ENCODE data around the gene CYB5RL.
A peak's percentile ranks its signal among the peaks of the same experiment; 100 is the strongest.

CYB5RL gene

GRCh38 chr1:54190526-54190925 lies 9.3 kb downstream of the CYB5RL start:
- Histone ChIP-seq H2AK5ac (ENCODE audit: low read length, severe bottlenecking) (no peak overlapping the region), H2BK12ac (ENCODE audit: low read length in 2 of 2) (no peak overlapping the region), H3K79me1 (replicated peaks; ENCODE audit: low read length, poor library complexity, severe bottlenecking) (no peaks in the 10 kb centered on the region), H3K36me3 (ENCODE audit: control insufficient read depth in 1 of 2, insufficient read depth in 2 of 2, low read depth in 1 of 2, low read length in 2 of 2) (peaks cover 16 to 69% of the 10 kb centered on the region in 2 experiments), H2BK5ac (ENCODE audit: low read depth, low read length, poor library complexity, severe bottlenecking) (no peak overlapping the region), H3K4me2 (ENCODE audit: low read length, poor library complexity, severe bottlenecking) (no peak overlapping the region), H3K4me3 (ENCODE audit: insufficient read depth in 1 of 2, low read depth in 1 of 2, low read length in 2 of 2) (no peak overlapping the region), H3K9me3 (ENCODE audit: control insufficient read depth, low read length) (no peaks in the 10 kb centered on the region), H3K4ac (ENCODE audit: low read depth in 1 of 2, low read length in 2 of 2) (no peak overlapping the region), H3K27ac (ENCODE audit: low read length, poor library complexity, severe bottlenecking) (no peak overlapping the region), H2BK15ac (ENCODE audit: low read depth, poor library complexity, severe bottlenecking) (no peak overlapping the region), H2AFZ (ENCODE audit: low read depth, low read length) (no peak overlapping the region), H2BK120ac (ENCODE audit: low read depth, low read length) (no peak overlapping the region), H3K9ac (ENCODE audit: low read length) (no peak overlapping the region), H3K18ac (ENCODE audit: low read depth in 1 of 2, low read length in 2 of 2) (no peak overlapping the region), H4K91ac (ENCODE audit: low read length) (no peak overlapping the region), H3K14ac (ENCODE audit: low read length in 2 of 2) (no peak overlapping the region), H3K23ac (ENCODE audit: low read length in 2 of 2) (no peak overlapping the region), H4K8ac (ENCODE audit: low read length) (no peak overlapping the region), H3K4me1 (ENCODE audit: control insufficient read depth, insufficient read depth, low read depth, low read length) (no peaks in the 10 kb centered on the region), H3K27me3 (ENCODE audit: control insufficient read depth in 1 of 2, insufficient read depth in 1 of 2, low read length in 2 of 2) (no peaks in the 10 kb centered on the region)
- no peak for DNase-seq
- 96% methylated on average over 9 of the region's 9 CpGs for WGBS

DNA sequence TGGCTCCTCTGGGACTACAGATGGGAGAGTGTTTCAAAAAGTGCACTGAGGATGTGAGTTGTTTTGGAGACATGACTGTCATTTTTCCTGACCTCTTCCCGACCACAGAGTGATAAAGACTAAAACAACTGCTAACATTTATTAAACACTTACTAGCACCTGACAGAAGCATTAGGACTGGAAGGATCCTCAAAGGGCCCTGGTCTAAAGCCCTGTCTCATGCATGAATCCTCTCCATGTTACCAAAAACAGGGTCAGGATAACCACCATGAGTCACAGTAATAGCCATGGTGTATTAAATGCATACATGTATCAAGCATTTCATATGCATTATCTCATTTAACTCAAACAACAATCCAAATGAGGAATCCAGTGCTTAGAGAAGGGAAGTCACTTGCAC lies 11.5 kb downstream of the CYB5RL start:
- H4K91ac ChIP-seq (ENCODE audit: low read length) = no peak overlapping the region
- no peaks in the 10 kb centered on the region for H3K79me1 ChIP-seq (replicated peaks; ENCODE audit: low read length, poor library complexity, severe bottlenecking)
- no peak overlapping the region for H2BK120ac ChIP-seq (ENCODE audit: low read depth, low read length)
- H3K9me3 ChIP-seq (ENCODE audit: control insufficient read depth, low read length) = no peaks in the 10 kb centered on the region
- no peaks in the 10 kb centered on the region for H3K4me1 ChIP-seq (ENCODE audit: control insufficient read depth, insufficient read depth, low read depth, low read length)
- no peak overlapping the region for H2BK12ac ChIP-seq (ENCODE audit: low read length in 2 of 2)
- no peak overlapping the region for H3K9ac ChIP-seq (ENCODE audit: low read length)
- no peak for DNase-seq
- peaks cover 11 to 54% of the 10 kb centered on the region in 2 experiments for H3K36me3 ChIP-seq (ENCODE audit: control insufficient read depth in 1 of 2, insufficient read depth in 2 of 2, low read depth in 1 of 2, low read length in 2 of 2)
- H3K4me2 ChIP-seq (ENCODE audit: low read length, poor library complexity, severe bottlenecking) = no peak overlapping the region
- no peaks in the 10 kb centered on the region for H3K27me3 ChIP-seq (ENCODE audit: control insufficient read depth in 1 of 2, insufficient read depth in 1 of 2, low read length in 2 of 2)
- H2AK5ac ChIP-seq (ENCODE audit: low read length, severe bottlenecking) = no peak overlapping the region
- H3K4me3 ChIP-seq (ENCODE audit: insufficient read depth in 1 of 2, low read depth in 1 of 2, low read length in 2 of 2) = no peak overlapping the region
- H2AFZ ChIP-seq (ENCODE audit: low read depth, low read length) = no peak overlapping the region
- H3K14ac ChIP-seq (ENCODE audit: low read length in 2 of 2) = no peak overlapping the region
- WGBS = 77% methylated on average over 1 of the region's 1 CpG
- H4K8ac ChIP-seq (ENCODE audit: low read length) = no peak overlapping the region
- H3K18ac ChIP-seq (ENCODE audit: low read depth in 1 of 2, low read length in 2 of 2) = no peak overlapping the region
- H3K27ac ChIP-seq (ENCODE audit: low read length, poor library complexity, severe bottlenecking) = no peak overlapping the region
- no peak overlapping the region for H2BK5ac ChIP-seq (ENCODE audit: low read depth, low read length, poor library complexity, severe bottlenecking)
- no peak overlapping the region for H3K4ac ChIP-seq (ENCODE audit: low read depth in 1 of 2, low read length in 2 of 2)
- peak overlapping the region; percentile 18 for H2BK15ac ChIP-seq (ENCODE audit: low read depth, poor library complexity, severe bottlenecking)
- no peak overlapping the region for H3K23ac ChIP-seq (ENCODE audit: low read length in 2 of 2)

- Histone ChIP-seq H3K27ac (ENCODE audit: low read length, poor library complexity, severe bottlenecking) (no peak overlapping the region), H3K14ac (ENCODE audit: low read length in 2 of 2) (no peak overlapping the region), H3K23ac (ENCODE audit: low read length in 2 of 2) (no peak overlapping the region), H2BK15ac (ENCODE audit: low read depth, poor library complexity, severe bottlenecking) (no peak overlapping the region), H2BK12ac (ENCODE audit: low read length in 2 of 2) (no peak overlapping the region), H3K4me3 (ENCODE audit: insufficient read depth in 1 of 2, low read depth in 1 of 2, low read length in 2 of 2) (no peak overlapping the region), H3K4ac (ENCODE audit: low read depth in 1 of 2, low read length in 2 of 2) (no peak overlapping the region), H4K91ac (ENCODE audit: low read length) (no peak overlapping the region), H3K79me1 (replicated peaks; ENCODE audit: low read length, poor library complexity, severe bottlenecking) (no peaks in the 10 kb centered on the region), H2AFZ (ENCODE audit: low read depth, low read length) (no peak overlapping the region), H3K9ac (ENCODE audit: low read length) (no peak overlapping the region), H3K36me3 (ENCODE audit: control insufficient read depth in 1 of 2, insufficient read depth in 2 of 2, low read depth in 1 of 2, low read length in 2 of 2) (peaks cover 11 to 36% of the 10 kb centered on the region in 2 experiments), H3K9me3 (ENCODE audit: control insufficient read depth, low read length) (no peaks in the 10 kb centered on the region), H3K18ac (ENCODE audit: low read depth in 1 of 2, low read length in 2 of 2) (no peak overlapping the region), H4K8ac (ENCODE audit: low read length) (no peak overlapping the region), H3K4me2 (ENCODE audit: low read length, poor library complexity, severe bottlenecking) (no peak overlapping the region), H3K4me1 (ENCODE audit: control insufficient read depth, insufficient read depth, low read depth, low read length) (no peaks in the 10 kb centered on the region), H2BK120ac (ENCODE audit: low read depth, low read length) (no peak overlapping the region), H2BK5ac (ENCODE audit: low read depth, low read length, poor library complexity, severe bottlenecking) (no peak overlapping the region), H2AK5ac (ENCODE audit: low read length, severe bottlenecking) (no peak overlapping the region), H3K27me3 (ENCODE audit: control insufficient read depth in 1 of 2, insufficient read depth in 1 of 2, low read length in 2 of 2) (no peaks in the 10 kb centered on the region)
- 96% methylated on average over 3 of the region's 3 CpGs for WGBS
- DNase-seq = no peak
These were observed 13.8 kb downstream of the CYB5RL start for GRCh38 chr1:54186056-54186455.

GRCh38 chr1:54180701-54181360 lies 19.0 kb downstream of the CYB5RL start:
- Histone ChIP-seq H2BK120ac (ENCODE audit: low read depth, low read length) (no peak overlapping the region), H2BK15ac (ENCODE audit: low read depth, poor library complexity, severe bottlenecking) (no peak overlapping the region), H2BK12ac (ENCODE audit: low read length in 2 of 2) (no peak overlapping the region), H2BK5ac (ENCODE audit: low read depth, low read length, poor library complexity, severe bottlenecking) (no peak overlapping the region), H3K27me3 (ENCODE audit: control insufficient read depth in 1 of 2, insufficient read depth in 1 of 2, low read length in 2 of 2) (no peaks in the 10 kb centered on the region), H3K4me3 (ENCODE audit: insufficient read depth in 1 of 2, low read depth in 1 of 2, low read length in 2 of 2) (no peak overlapping the region), H3K14ac (ENCODE audit: low read length in 2 of 2) (no peak overlapping the region), H3K18ac (ENCODE audit: low read depth in 1 of 2, low read length in 2 of 2) (no peak overlapping the region), H3K23ac (ENCODE audit: low read length in 2 of 2) (no peak overlapping the region), H2AFZ (ENCODE audit: low read depth, low read length) (no peak overlapping the region), H2AK5ac (ENCODE audit: low read length, severe bottlenecking) (no peak overlapping the region), H3K4me2 (ENCODE audit: low read length, poor library complexity, severe bottlenecking) (no peak overlapping the region), H3K4ac (ENCODE audit: low read depth in 1 of 2, low read length in 2 of 2) (no peak overlapping the region), H4K8ac (ENCODE audit: low read length) (no peak overlapping the region), H3K4me1 (ENCODE audit: control insufficient read depth, insufficient read depth, low read depth, low read length) (peaks cover 9% of the 10 kb centered on the region), H4K91ac (ENCODE audit: low read length) (no peak overlapping the region), H3K9ac (ENCODE audit: low read length) (no peak overlapping the region), H3K79me1 (replicated peaks; ENCODE audit: low read length, poor library complexity, severe bottlenecking) (no peaks in the 10 kb centered on the region), H3K36me3 (ENCODE audit: control insufficient read depth in 1 of 2, insufficient read depth in 2 of 2, low read depth in 1 of 2, low read length in 2 of 2) (peaks cover 0 to 13% of the 10 kb centered on the region in 2 experiments), H3K27ac (ENCODE audit: low read length, poor library complexity, severe bottlenecking) (no peak overlapping the region), H3K9me3 (ENCODE audit: control insufficient read depth, low read length) (no peaks in the 10 kb centered on the region)
- 90% methylated on average over 4 of the region's 5 CpGs for WGBS
- no peak for DNase-seq

Data from mesenchymal stem cell (in vitro differentiated cells and primary cell).